ENCODE measurements around the gene SLC25A24. TPM values are rescaled to one million over a fixed set of nuclear protein-coding genes. Genes with fewer than 3 reads are reported as not detected.
"Not testable (repeated sequence)": the region's sequence is repeated elsewhere in the genome, so short reads cannot be mapped to it uniquely, and the experiment has no call there.

The SLC25A24 gene
- total RNA-seq, 1 donor from 2014 or later: 7.0 TPM

DNA sequence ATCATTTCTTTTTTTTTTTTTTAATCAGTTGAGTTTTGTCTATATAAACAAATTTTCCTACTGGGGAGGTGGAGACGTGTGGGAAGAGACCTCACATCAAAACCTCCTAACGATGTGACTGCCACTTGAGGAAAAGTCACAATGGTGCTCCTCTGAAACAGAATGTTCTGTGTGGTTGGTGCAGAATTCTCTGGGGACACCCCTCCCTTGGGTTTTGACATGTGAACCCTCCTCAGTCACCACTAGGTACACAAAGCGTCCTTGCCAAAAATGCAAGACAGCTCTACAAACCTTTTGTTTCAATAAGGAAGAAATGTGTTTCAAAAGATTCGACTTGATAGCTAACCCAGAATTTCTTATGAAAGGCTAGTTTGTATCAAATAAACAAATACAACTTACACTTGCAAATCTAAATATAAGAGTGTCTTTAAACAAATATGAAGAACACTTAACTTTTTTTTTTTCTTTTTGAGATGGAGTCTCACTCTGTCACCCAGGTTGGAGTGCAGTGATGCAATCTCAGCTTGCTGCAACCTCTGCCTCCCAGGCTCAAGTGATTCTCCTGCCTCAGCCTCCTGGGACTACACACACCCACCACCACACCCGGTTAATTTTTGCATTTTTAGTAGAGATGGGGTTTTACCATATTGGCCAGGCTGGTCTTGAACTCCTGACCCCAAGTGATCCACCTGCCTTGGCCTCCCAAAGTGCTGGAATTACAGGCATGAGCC is 9.3 kb downstream of the SLC25A24 start:
- no peak overlapping the region for H3K27ac ChIP-seq
- TF ChIP-seq, protein P1, sequence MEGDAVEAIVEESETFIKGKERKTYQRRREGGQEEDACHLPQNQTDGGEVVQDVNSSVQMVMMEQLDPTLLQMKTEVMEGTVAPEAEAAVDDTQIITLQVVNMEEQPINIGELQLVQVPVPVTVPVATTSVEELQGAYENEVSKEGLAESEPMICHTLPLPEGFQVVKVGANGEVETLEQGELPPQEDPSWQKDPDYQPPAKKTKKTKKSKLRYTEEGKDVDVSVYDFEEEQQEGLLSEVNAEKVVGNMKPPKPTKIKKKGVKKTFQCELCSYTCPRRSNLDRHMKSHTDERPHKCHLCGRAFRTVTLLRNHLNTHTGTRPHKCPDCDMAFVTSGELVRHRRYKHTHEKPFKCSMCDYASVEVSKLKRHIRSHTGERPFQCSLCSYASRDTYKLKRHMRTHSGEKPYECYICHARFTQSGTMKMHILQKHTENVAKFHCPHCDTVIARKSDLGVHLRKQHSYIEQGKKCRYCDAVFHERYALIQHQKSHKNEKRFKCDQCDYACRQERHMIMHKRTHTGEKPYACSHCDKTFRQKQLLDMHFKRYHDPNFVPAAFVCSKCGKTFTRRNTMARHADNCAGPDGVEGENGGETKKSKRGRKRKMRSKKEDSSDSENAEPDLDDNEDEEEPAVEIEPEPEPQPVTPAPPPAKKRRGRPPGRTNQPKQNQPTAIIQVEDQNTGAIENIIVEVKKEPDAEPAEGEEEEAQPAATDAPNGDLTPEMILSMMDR (IDR thresholded peaks at IDR 0.05): no peak
- no peaks in the 10 kb centered on the region for H3K4me1 ChIP-seq
- DNase-seq (ENCODE audit: low spot score in 2 of 2): no peak
- intact Hi-C loops (cut with DNase I): no loop called here
- H3K36me3 ChIP-seq: peaks cover 0 to 22% of the 10 kb centered on the region in 2 donors
- no peak overlapping the region for H3K4me3 ChIP-seq
- no peaks in the 10 kb centered on the region for H3K27me3 ChIP-seq
- no peaks in the 10 kb centered on the region for H3K9me3 ChIP-seq

DNA sequence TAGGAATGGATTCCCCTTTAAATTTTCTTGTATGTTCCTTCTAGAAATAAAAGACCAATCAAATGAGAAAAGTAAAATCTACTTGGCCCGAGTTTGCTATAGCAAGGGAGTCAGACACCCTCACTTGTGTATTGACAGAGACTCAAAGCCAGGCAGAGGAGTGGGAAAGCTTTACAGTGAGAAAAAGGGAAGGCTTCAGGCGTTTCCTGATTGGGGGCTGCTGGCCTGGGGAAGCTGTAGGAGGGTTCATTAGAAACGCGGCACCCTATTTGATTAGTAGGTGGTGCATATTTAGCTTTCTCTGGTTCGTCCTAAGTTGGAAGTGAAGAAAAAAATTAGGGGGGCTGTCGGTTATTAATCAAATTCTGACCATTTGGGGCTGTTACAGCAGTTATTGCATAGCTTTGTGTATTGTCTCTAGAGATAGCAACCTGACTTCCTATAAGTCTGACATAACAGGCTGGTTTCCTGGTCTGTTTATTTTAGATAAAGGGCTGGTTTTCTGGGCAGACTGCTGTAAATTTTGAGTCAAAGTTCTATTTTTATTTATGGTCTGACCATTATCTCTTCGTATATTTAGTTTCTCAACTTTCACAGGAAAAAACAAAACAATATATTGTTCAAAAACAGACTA is 10.0 kb downstream of the SLC25A24 start:
- no peak overlapping the region for H3K27ac ChIP-seq
- no peak overlapping the region for H3K4me3 ChIP-seq
- no peaks in the 10 kb centered on the region for H3K4me1 ChIP-seq
- H3K36me3 ChIP-seq: peaks cover 0 to 27% of the 10 kb centered on the region in 2 donors
- no peaks in the 10 kb centered on the region for H3K27me3 ChIP-seq
- no peaks in the 10 kb centered on the region for H3K9me3 ChIP-seq
- DNase-seq (ENCODE audit: low spot score in 2 of 2): no peak
- TF ChIP-seq, protein P1 (IDR thresholded peaks at IDR 0.05): no peak
- intact Hi-C loops (cut with DNase I): no loop called here

DNA sequence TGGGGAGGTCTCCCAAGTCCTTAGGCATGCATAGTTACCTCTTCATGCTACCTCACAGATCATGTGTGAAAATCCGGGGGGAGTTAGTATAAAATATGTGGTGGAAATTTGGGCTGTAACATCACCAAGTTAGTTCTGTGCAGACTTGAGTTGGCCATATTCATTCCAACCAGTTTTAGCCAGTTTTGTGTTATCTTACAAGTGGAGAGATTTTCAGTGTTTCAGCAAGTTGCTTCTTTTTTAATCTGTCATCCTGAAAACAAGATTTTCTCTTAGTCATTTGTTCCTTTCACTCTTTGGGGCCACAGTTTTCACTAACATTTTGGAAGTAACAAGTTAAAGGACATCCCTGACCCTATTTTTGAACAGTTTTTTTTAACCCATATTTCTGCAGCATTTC is 11.3 kb downstream of the SLC25A24 start:
- Histone ChIP-seq H3K9me3 (no peaks in the 10 kb centered on the region), H3K36me3 (peaks cover 6 to 30% of the 10 kb centered on the region in 2 donors), H3K27me3 (no peaks in the 10 kb centered on the region), H3K4me3 (no peak overlapping the region), H3K27ac (no peak overlapping the region), H3K4me1 (no peaks in the 10 kb centered on the region)
- intact Hi-C loops (cut with DNase I): no loop called here
- no peak for DNase-seq (ENCODE audit: low spot score in 2 of 2)
- TF ChIP-seq, protein P1 (IDR thresholded peaks at IDR 0.05): no peak

DNA sequence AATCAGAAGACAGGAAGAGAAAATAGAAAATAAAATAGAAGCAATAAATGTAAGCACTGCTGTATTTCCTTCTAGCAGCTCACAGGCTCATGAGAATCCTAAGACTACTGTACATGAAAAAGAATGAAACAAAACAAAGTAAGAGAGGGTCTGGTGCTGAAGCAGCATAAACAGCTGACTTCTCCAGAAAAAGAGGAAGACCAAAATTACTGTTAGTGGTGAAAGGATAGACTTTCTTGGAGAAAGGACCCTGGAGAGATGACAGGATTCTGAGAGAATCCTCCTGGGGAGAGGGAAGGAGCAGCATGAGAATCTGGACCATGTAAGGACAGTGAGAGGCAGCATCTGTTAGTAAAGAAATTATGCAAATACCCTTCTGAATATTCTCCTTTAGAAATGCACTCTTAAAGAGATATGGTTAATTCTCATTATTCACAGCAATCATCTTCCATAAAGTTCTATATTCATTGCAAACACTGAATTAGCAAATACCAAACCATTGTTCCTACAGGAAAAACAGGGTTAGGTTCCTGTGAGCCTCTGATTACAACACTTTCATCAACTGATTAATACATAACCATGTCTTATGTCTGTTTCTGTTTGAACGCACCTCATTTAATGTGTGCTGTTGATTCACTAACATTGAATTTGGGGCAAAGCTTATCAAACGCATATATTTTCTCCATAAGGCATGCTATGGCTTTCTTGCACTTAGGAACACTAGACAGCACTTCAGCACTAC is 17.0 kb downstream of the SLC25A24 start:
- no peak for DNase-seq (ENCODE audit: low spot score in 2 of 2)
- H3K27me3 ChIP-seq: no peaks in the 10 kb centered on the region
- no peaks in the 10 kb centered on the region for H3K4me1 ChIP-seq
- peaks cover 10 to 59% of the 10 kb centered on the region in 2 donors for H3K36me3 ChIP-seq
- TF ChIP-seq, protein P1 (IDR thresholded peaks at IDR 0.05): no peak
- intact Hi-C loops (cut with DNase I): no loop called here
- peak overlapping the region in 1 of 2 donors; percentile 14 for H3K27ac ChIP-seq
- no peaks in the 10 kb centered on the region for H3K9me3 ChIP-seq
- no peak overlapping the region for H3K4me3 ChIP-seq

DNA sequence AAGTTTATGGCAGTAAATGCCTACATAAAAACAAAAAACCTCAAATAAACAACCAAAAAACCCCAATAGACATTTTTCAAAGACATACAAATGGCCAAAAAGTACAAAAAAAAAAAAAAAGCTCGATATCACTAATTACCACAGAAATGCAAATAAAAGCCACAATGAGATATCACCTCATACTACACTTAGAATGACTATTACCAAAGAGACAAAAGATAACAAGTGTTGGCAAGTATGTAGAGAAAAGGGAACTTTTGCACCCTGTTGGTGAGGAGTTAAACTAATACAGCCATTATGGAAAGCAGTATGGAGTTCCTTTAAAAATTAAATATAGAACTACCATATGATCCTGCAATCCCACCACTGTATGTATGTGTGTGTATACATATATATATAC is 21.1 kb downstream of the SLC25A24 start:
- TF ChIP-seq, protein P1 (IDR thresholded peaks at IDR 0.05): no peak
- Histone ChIP-seq H3K9me3 (peaks cover 0 to 6% of the 10 kb centered on the region in 2 donors), H3K36me3 (peaks cover 16 to 70% of the 10 kb centered on the region in 2 donors), H3K27ac (no peak overlapping the region), H3K4me3 (no peak overlapping the region), H3K4me1 (no peaks in the 10 kb centered on the region), H3K27me3 (no peaks in the 10 kb centered on the region)
- intact Hi-C loops (cut with DNase I): no loop called here
- DNase-seq (ENCODE audit: low spot score in 2 of 2): no peak

DNA sequence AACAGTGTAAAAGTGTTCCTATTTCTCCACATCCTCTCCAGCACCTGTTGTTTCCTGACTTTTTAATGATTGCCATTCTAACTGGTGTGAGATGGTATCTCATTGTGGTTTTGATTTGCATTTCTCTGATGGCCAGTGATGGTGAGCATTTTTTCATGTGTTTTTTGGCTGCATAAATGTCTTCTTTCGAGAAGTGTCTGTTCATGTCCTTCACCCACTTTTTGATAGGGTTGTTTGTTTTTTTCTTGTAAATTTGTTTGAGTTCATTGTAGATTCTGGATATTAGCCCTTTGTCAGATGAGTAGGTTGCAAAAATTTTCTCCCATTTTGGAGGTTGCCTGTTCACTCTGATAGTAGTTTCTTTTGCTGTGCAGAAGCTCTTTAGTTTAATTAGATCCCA is 37.7 kb downstream of the SLC25A24 start:
- H3K27me3 ChIP-seq; intact Hi-C loops (cut with DNase I); H3K9me3 ChIP-seq; H3K27ac ChIP-seq; DNase-seq (ENCODE audit: low spot score in 2 of 2); H3K4me1 ChIP-seq; H3K4me3 ChIP-seq: not testable (repeated sequence)
- peaks cover 3 to 17% of the 10 kb centered on the region in 2 donors for H3K36me3 ChIP-seq

DNA sequence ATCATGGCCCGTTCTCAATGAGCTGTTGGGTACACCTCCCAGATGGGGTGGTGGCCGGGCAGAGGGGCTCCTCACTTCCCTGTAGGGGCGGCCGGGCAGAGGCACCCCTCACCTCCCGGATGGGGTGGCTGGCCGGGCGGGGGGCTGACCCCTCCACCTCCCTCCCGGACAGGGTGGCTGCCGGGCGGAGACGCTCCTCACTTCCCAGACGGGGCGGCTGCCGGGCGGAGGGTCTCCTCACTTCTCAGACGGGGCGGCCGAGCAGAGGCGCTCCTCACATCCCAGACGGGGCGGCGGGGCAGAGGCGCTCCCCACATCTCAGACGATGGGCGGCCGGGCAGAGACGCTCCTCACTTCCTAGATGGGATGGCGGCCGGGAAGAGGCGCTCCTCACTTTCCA is 40.2 kb downstream of the SLC25A24 start:
- H3K4me1 ChIP-seq; intact Hi-C loops (cut with DNase I); DNase-seq (ENCODE audit: low spot score in 2 of 2); H3K4me3 ChIP-seq; H3K27ac ChIP-seq; H3K9me3 ChIP-seq; H3K27me3 ChIP-seq: not testable (repeated sequence)
- peaks cover 4 to 35% of the 10 kb centered on the region in 2 donors for H3K36me3 ChIP-seq

All from ascending aorta (tissue), 2 donors.